H1 (cell line): ENCODE data around the gene TSHR. TPM values are rescaled to one million over a fixed set of nuclear protein-coding genes. Genes with fewer than 3 reads are reported as not detected.

Experiments
- SIRT6 ChIP-seq: IDR thresholded peaks from one replicate; pipeline ENCODE4 v1.7.1; 2012; ENCODE audit warnings: low read length, inconsistent platforms
- YY1 ChIP-seq: IDR thresholded peaks from 2 replicates; pipeline ENCODE4 v1.6.1; 2011; ENCODE audit warnings: low read depth, mild to moderate bottlenecking, low read length
- polyA plus RNA-seq, 7 experiments: library from polyadenylated mRNA; depleted of rRNA in 3 of 7; stranded (reverse) in 5 of 7; unstranded in 2 of 7; fragments of >200 nt in 5 of 7; fragments of 200-250 nt in 2 of 7; gene quantifications; 1 replicate in 5 of 7; 2 replicates in 1 of 7; 4 replicates in 1 of 7; pipeline versions ENCODE4 v1.2.1 to v1.2.3, GENCODE V29; 2011 to 2013; ENCODE audit warnings: missing spikeins in 2 of 7, mixed read lengths in 2 of 7
- total RNA-seq: library from RNA; stranded (reverse); fragmentation: NEBNext Ultra II Directional; extraction: Animal tissue kit (Norgen Biotek cat#: 25700); gene quantifications from 2 replicates; pipeline ENCODE4 v1.2.1, GENCODE V29; 2021
- TF ChIP-seq, protein P1 (sequence below): fragments of 300-600 bp; sonication (generic); IDR thresholded peaks from 2 replicates; pipeline ENCODE4 v1.7.1; 2012; ENCODE audit warnings: low read length, moderate library complexity, mild to moderate bottlenecking, inconsistent platforms; ENCODE audit not compliant: insufficient replicate concordance
- TF ChIP-seq, protein P2 (sequence below): IDR thresholded peaks from 2 replicates; pipeline ENCODE4 v1.6.1; 2012; ENCODE audit warnings: inconsistent platforms

TSHR gene
- total and polyA plus RNA-seq, 2 of the 8 experiments (the other 6 are each of a cell fraction or from before 2014, with no cell fraction given) = 0.27 TPM; not detected in 1

DNA sequence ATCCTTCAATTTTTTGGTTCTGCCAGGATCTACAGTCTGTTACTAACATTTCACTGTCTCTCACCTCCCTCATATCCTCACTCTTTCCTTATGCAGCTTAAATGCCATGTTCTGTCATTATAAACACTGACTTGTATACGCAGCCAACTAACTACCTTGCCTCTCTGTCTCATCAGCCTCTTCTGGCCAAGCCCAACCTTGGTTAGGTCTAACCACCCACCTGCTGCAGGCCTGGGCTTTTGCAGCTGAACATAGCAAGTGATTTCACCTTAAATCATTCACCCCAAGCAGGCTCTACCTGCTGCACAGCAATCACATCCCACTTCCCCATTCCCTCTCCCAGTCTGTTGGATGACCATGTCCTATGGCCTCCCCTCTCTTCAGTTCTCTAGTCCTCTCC is 173.8 kb downstream of the TSHR start (continued):
- TF ChIP-seq, protein P1, sequence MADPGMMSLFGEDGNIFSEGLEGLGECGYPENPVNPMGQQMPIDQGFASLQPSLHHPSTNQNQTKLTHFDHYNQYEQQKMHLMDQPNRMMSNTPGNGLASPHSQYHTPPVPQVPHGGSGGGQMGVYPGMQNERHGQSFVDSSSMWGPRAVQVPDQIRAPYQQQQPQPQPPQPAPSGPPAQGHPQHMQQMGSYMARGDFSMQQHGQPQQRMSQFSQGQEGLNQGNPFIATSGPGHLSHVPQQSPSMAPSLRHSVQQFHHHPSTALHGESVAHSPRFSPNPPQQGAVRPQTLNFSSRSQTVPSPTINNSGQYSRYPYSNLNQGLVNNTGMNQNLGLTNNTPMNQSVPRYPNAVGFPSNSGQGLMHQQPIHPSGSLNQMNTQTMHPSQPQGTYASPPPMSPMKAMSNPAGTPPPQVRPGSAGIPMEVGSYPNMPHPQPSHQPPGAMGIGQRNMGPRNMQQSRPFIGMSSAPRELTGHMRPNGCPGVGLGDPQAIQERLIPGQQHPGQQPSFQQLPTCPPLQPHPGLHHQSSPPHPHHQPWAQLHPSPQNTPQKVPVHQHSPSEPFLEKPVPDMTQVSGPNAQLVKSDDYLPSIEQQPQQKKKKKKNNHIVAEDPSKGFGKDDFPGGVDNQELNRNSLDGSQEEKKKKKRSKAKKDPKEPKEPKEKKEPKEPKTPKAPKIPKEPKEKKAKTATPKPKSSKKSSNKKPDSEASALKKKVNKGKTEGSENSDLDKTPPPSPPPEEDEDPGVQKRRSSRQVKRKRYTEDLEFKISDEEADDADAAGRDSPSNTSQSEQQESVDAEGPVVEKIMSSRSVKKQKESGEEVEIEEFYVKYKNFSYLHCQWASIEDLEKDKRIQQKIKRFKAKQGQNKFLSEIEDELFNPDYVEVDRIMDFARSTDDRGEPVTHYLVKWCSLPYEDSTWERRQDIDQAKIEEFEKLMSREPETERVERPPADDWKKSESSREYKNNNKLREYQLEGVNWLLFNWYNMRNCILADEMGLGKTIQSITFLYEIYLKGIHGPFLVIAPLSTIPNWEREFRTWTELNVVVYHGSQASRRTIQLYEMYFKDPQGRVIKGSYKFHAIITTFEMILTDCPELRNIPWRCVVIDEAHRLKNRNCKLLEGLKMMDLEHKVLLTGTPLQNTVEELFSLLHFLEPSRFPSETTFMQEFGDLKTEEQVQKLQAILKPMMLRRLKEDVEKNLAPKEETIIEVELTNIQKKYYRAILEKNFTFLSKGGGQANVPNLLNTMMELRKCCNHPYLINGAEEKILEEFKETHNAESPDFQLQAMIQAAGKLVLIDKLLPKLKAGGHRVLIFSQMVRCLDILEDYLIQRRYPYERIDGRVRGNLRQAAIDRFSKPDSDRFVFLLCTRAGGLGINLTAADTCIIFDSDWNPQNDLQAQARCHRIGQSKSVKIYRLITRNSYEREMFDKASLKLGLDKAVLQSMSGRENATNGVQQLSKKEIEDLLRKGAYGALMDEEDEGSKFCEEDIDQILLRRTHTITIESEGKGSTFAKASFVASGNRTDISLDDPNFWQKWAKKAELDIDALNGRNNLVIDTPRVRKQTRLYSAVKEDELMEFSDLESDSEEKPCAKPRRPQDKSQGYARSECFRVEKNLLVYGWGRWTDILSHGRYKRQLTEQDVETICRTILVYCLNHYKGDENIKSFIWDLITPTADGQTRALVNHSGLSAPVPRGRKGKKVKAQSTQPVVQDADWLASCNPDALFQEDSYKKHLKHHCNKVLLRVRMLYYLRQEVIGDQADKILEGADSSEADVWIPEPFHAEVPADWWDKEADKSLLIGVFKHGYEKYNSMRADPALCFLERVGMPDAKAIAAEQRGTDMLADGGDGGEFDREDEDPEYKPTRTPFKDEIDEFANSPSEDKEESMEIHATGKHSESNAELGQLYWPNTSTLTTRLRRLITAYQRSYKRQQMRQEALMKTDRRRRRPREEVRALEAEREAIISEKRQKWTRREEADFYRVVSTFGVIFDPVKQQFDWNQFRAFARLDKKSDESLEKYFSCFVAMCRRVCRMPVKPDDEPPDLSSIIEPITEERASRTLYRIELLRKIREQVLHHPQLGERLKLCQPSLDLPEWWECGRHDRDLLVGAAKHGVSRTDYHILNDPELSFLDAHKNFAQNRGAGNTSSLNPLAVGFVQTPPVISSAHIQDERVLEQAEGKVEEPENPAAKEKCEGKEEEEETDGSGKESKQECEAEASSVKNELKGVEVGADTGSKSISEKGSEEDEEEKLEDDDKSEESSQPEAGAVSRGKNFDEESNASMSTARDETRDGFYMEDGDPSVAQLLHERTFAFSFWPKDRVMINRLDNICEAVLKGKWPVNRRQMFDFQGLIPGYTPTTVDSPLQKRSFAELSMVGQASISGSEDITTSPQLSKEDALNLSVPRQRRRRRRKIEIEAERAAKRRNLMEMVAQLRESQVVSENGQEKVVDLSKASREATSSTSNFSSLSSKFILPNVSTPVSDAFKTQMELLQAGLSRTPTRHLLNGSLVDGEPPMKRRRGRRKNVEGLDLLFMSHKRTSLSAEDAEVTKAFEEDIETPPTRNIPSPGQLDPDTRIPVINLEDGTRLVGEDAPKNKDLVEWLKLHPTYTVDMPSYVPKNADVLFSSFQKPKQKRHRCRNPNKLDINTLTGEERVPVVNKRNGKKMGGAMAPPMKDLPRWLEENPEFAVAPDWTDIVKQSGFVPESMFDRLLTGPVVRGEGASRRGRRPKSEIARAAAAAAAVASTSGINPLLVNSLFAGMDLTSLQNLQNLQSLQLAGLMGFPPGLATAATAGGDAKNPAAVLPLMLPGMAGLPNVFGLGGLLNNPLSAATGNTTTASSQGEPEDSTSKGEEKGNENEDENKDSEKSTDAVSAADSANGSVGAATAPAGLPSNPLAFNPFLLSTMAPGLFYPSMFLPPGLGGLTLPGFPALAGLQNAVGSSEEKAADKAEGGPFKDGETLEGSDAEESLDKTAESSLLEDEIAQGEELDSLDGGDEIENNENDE = no peak
- no peak for TF ChIP-seq SIRT6
- TF ChIP-seq, protein P2, sequence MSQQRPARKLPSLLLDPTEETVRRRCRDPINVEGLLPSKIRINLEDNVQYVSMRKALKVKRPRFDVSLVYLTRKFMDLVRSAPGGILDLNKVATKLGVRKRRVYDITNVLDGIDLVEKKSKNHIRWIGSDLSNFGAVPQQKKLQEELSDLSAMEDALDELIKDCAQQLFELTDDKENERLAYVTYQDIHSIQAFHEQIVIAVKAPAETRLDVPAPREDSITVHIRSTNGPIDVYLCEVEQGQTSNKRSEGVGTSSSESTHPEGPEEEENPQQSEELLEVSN = no peak
- TF ChIP-seq YY1 = no peak
